Measurements from ENCODE around the gene TOR4A. TPM values are rescaled to one million over a fixed set of nuclear protein-coding genes. Genes with fewer than 3 reads are reported as not detected.

TOR4A gene
- total and polyA plus RNA-seq, 10 of the 15 experiments (the other 5 are each of a cell fraction or from before 2014, with no cell fraction given): 2.0 to 19.9 (median 3.7) TPM

DNA sequence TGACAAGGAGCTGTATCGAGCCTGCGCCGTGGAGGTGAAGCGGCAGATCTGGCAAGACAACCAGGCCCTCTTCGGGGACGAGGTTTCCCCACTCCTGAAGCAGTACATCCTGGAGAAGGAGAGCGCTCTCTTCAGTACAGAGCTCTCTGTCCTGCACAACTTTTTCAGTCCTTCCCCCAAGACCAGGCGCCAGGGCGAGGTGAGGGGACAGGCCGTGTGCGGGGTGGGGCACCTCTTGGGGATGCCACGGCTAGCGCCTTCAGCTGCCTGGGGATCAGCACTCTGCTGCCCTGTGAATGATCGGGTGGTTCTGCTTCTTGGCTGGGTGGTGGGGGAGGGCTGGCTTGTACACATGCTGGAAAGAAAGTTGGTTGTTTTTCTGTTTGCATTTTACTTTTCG is 20.7 kb upstream of the TOR4A start:
- Histone ChIP-seq H3K9me3 (replicated peaks; ENCODE audit: control insufficient read depth, insufficient read depth, low read length) (no peaks in the 10 kb centered on the region), H3K36me3 (ENCODE audit: control insufficient read depth in 2 of 2, insufficient read depth in 2 of 2, low read length in 1 of 2) (peaks cover 2 to 8% of the 10 kb centered on the region in 2 experiments; a peak in 3 of 4 replicates), H3K4me3 (peak overlapping the region; percentile 93; the same call in 1 of the 2 replicates), H3K27me3 (replicated peaks in 1 of 2; ENCODE audit: control insufficient read depth in 2 of 2, insufficient read depth in 2 of 2, low read length in 1 of 2) (no peaks in the 10 kb centered on the region), H3K4me1 (ENCODE audit: control insufficient read depth, insufficient read depth, low read length) (peaks cover 14% of the 10 kb centered on the region), H3K9ac (ENCODE audit: control insufficient read depth, insufficient read depth, low read length) (no peak overlapping the region), H3K4me2 (ENCODE audit: control insufficient read depth, insufficient read depth) (peak overlapping the region; percentile 81), H2AFZ (ENCODE audit: control insufficient read depth, low read depth, low read length) (no peak overlapping the region), H4K20me1 (ENCODE audit: control insufficient read depth, insufficient read depth) (no peaks in the 10 kb centered on the region), H3K79me2 (ENCODE audit: control insufficient read depth, insufficient read depth, low read length) (peaks cover 18% of the 10 kb centered on the region), H3K27ac (ENCODE audit: control insufficient read depth, insufficient read depth) (no peak overlapping the region)
- BruUV-seq (replicated peaks): no TSS peak
- POLR2A ChIA-PET: interaction anchor here (1.0 to 6.2 kb wide), 6 partner anchors 10 to 98 kb away, joined by 3 to 112 read pairs (median 4); partner anchors contain the start of gene TUBB4B
- CTCF ChIA-PET: interaction anchor here (0.9 to 1.6 kb wide), 4 partner anchors 8 to 30 kb away, joined by 3 to 5 read pairs (median 4); no protein-coding TSS in a partner anchor
- ATAC-seq (no peak), FAIRE-seq (no peak), DNase-seq (ENCODE audit: low read depth, low spot score) (no peak)
- in situ Hi-C loops (cut with MboI): no loop called here
- RAD21 ChIA-PET (ENCODE audit: unreplicated experiment): interaction anchor here (1.1 to 1.8 kb wide), 3 partner anchors 16 to 20 kb away, joined by 4 to 8 read pairs (median 4); partner anchors contain the start of genes TOR4A and TUBB4B
- TF ChIP-seq, protein P1, sequence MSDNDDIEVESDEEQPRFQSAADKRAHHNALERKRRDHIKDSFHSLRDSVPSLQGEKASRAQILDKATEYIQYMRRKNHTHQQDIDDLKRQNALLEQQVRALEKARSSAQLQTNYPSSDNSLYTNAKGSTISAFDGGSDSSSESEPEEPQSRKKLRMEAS (IDR thresholded peaks at IDR 0.05; ENCODE audit: low read depth, low read length): no peak
- TF ChIP-seq FOXM1 (IDR thresholded peaks at IDR 0.05; ENCODE audit: low read depth, low read length) (no peak), RUNX3 (IDR thresholded peaks at IDR 0.05; ENCODE audit: low read length) (no peak), CHD4 (IDR thresholded peaks at IDR 0.05) (no peak), ZBED1 (IDR thresholded peaks at IDR 0.05; ENCODE audit: borderline replicate concordance) (no peak), HCFC1 (IDR thresholded peaks at IDR 0.05; ENCODE audit: low read length) (no peak)
- TF ChIP-seq, protein P2, sequence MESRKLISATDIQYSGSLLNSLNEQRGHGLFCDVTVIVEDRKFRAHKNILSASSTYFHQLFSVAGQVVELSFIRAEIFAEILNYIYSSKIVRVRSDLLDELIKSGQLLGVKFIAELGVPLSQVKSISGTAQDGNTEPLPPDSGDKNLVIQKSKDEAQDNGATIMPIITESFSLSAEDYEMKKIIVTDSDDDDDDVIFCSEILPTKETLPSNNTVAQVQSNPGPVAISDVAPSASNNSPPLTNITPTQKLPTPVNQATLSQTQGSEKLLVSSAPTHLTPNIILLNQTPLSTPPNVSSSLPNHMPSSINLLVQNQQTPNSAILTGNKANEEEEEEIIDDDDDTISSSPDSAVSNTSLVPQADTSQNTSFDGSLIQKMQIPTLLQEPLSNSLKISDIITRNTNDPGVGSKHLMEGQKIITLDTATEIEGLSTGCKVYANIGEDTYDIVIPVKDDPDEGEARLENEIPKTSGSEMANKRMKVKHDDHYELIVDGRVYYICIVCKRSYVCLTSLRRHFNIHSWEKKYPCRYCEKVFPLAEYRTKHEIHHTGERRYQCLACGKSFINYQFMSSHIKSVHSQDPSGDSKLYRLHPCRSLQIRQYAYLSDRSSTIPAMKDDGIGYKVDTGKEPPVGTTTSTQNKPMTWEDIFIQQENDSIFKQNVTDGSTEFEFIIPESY (IDR thresholded peaks at IDR 0.05): 0 out of 2 replicates have a peak, but pooled peaks have one; percentile 17
- TF ChIP-seq, protein P3, sequence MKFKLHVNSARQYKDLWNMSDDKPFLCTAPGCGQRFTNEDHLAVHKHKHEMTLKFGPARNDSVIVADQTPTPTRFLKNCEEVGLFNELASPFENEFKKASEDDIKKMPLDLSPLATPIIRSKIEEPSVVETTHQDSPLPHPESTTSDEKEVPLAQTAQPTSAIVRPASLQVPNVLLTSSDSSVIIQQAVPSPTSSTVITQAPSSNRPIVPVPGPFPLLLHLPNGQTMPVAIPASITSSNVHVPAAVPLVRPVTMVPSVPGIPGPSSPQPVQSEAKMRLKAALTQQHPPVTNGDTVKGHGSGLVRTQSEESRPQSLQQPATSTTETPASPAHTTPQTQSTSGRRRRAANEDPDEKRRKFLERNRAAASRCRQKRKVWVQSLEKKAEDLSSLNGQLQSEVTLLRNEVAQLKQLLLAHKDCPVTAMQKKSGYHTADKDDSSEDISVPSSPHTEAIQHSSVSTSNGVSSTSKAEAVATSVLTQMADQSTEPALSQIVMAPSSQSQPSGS (IDR thresholded peaks at IDR 0.05; ENCODE audit: low read length): no peak
- intact Hi-C loops (cut with micrococcal nuclease; ENCODE audit: unreplicated experiment): no loop called here
- SMC1A ChIA-PET (ENCODE audit: uncharacterized antibody, unreplicated experiment): interaction anchor here (0.6 to 1.6 kb wide), 2 partner anchors 16 to 20 kb away, joined by 3 to 5 read pairs; no protein-coding TSS in a partner anchor
- 96% methylated on average over 15 of the region's 15 CpGs for WGBS (ENCODE audit: insufficient coverage, insufficient replicate concordance, low lambda C conversion rate, missing lambda C conversion rate)

Data from GM12878 (cell line).